Neuronal stem cell (in vitro differentiated cells): ENCODE data around the gene RAD54L.
"Not testable (repeated sequence)": the region's sequence is repeated elsewhere in the genome, so short reads cannot be mapped to it uniquely, and the experiment has no call there.

ENCODE experiments used
- DNase-seq: peaks from one replicate; pipeline ENCODE4 v3.0.0-alpha.2; 2013; ENCODE audit warnings: low spot score
- H2AFZ ChIP-seq: one replicate; pipeline ENCODE4 v1.6.1; 2013; ENCODE audit warnings: mild to moderate bottlenecking, low read length, inconsistent platforms
- H2AK5ac ChIP-seq: 2 replicates; pipeline ENCODE4 v1.6.1; 2013; ENCODE audit warnings: low read depth, mild to moderate bottlenecking, inconsistent platforms, low read length, moderate library complexity, mixed read lengths
- H2BK120ac ChIP-seq: 2 replicates; pipeline ENCODE4 v1.6.1; 2013; ENCODE audit warnings: low read depth, mild to moderate bottlenecking, inconsistent platforms, low read length, moderate library complexity, mixed read lengths
- H2BK12ac ChIP-seq: one replicate; pipeline ENCODE4 v1.6.1; 2013; ENCODE audit warnings: low read length, inconsistent platforms
- H2BK15ac ChIP-seq: 2 replicates; pipeline ENCODE4 v1.6.1; 2013; ENCODE audit warnings: mild to moderate bottlenecking, low read length, inconsistent platforms, mixed read lengths
- H2BK5ac ChIP-seq: one replicate; pipeline ENCODE4 v1.6.1; 2013; ENCODE audit warnings: inconsistent platforms, mild to moderate bottlenecking, low read length, moderate library complexity
- H3K14ac ChIP-seq: one replicate; pipeline ENCODE4 v1.6.1; 2013; ENCODE audit warnings: low read length, inconsistent platforms
- H3K18ac ChIP-seq: 2 replicates; pipeline ENCODE4 v1.6.1; 2013; ENCODE audit warnings: low read length, inconsistent platforms
- H3K23ac ChIP-seq: 2 replicates; pipeline ENCODE4 v1.6.1; 2013; ENCODE audit warnings: low read depth, mild to moderate bottlenecking, mixed read lengths, low read length, inconsistent platforms; ENCODE audit not compliant: poor library complexity
- H3K27ac ChIP-seq: replicated peaks from 3 replicates; pipeline ENCODE4 v1.5.1; 2013; ENCODE audit warnings: low read length, inconsistent platforms
- H3K27me3 ChIP-seq, 3 experiments: 2 replicates each; pipeline ENCODE4 v1.6.1; 2013; ENCODE audit warnings: low read length in 3 of 3, mild to moderate bottlenecking in 2 of 3, inconsistent platforms in 1 of 3, low read depth in 1 of 3, mixed read lengths in 1 of 3, moderate library complexity in 1 of 3; ENCODE audit not compliant: control insufficient read depth in 3 of 3, insufficient read depth in 3 of 3
- H3K36me3 ChIP-seq, 2 donors: replicated peaks in 1 of 2; 2 replicates each; pipeline ENCODE4 v1.6.1; 2013; ENCODE audit warnings: low read length in 2 of 2; ENCODE audit not compliant: control insufficient read depth in 2 of 2, insufficient read depth in 2 of 2
- H3K4ac ChIP-seq: 2 replicates; pipeline ENCODE4 v1.6.1; 2013; ENCODE audit warnings: inconsistent platforms, mild to moderate bottlenecking, low read length, moderate library complexity
- H3K4me1 ChIP-seq, 2 donors: 1 replicate in 1 of 2; 2 replicates in 1 of 2; pipeline ENCODE4 v1.6.1; 2013; ENCODE audit warnings: low read length in 2 of 2, low read depth in 1 of 2; ENCODE audit not compliant: control insufficient read depth in 2 of 2, insufficient read depth in 1 of 2
- H3K4me2 ChIP-seq: one replicate; pipeline ENCODE4 v1.6.1; 2013; ENCODE audit warnings: mild to moderate bottlenecking, low read length, inconsistent platforms; ENCODE audit not compliant: insufficient read depth, poor library complexity, severe bottlenecking
- H3K4me3 ChIP-seq, 2 donors: 2 replicates each; pipeline ENCODE4 v1.5.1; 2013; ENCODE audit warnings: low read length in 2 of 2, mild to moderate bottlenecking in 2 of 2, inconsistent platforms in 1 of 2, moderate library complexity in 1 of 2
- H3K79me1 ChIP-seq: one replicate; pipeline ENCODE4 v1.6.1; 2013; ENCODE audit warnings: low read depth, mild to moderate bottlenecking, inconsistent platforms, low read length, moderate library complexity
- H3K9ac ChIP-seq: one replicate; pipeline ENCODE4 v1.6.1; 2013; ENCODE audit warnings: mild to moderate bottlenecking, low read depth, low read length, inconsistent platforms; ENCODE audit not compliant: poor library complexity
- H3K9me3 ChIP-seq, 2 donors: replicated peaks in 1 of 2; 2 replicates each; pipeline versions ENCODE3 to v1.6.1; 2013; ENCODE audit warnings: low read length in 2 of 2, mild to moderate bottlenecking in 2 of 2, inconsistent platforms in 1 of 2, low read depth in 1 of 2, mixed read lengths in 1 of 2, moderate library complexity in 1 of 2; ENCODE audit not compliant: control insufficient read depth in 2 of 2, insufficient read depth in 1 of 2
- H4K8ac ChIP-seq: one replicate; pipeline ENCODE4 v1.6.1; 2013; ENCODE audit warnings: low read depth, mild to moderate bottlenecking, inconsistent platforms, low read length, moderate library complexity
- H4K91ac ChIP-seq: one replicate; pipeline ENCODE4 v1.6.1; 2013; ENCODE audit warnings: low read length, low read depth, mild to moderate bottlenecking, inconsistent platforms; ENCODE audit not compliant: poor library complexity
- WGBS, 2 donors: extraction: QIAGEN DNeasy Blood & Tissue Kit; methylation state at CpG; one replicate each; pipeline ENCODE4 v1.1.7; 2013; ENCODE audit warnings: missing lambda C conversion rate in 2 of 2, mixed read lengths in 1 of 2; ENCODE audit not compliant: insufficient read length in 2 of 2, insufficient replicate concordance in 1 of 2; ENCODE audit errors: extremely low coverage in 2 of 2; 5-methylcytosine and 5-hydroxymethylcytosine counted together

Gene RAD54L

GRCh38 chr1:46223055-46223454 is 24.5 kb upstream of the RAD54L start:
- WGBS, 2 donors = no CpG with 5 or more reads among the region's 11 CpGs
- H3K4me3 ChIP-seq, H4K91ac ChIP-seq, H3K14ac ChIP-seq, H2BK120ac ChIP-seq, H2BK12ac ChIP-seq, DNase-seq, H2AFZ ChIP-seq, H4K8ac ChIP-seq, H3K79me1 ChIP-seq, H3K4me2 ChIP-seq, H2BK5ac ChIP-seq, H3K4ac ChIP-seq, H3K9me3 ChIP-seq, H3K9ac ChIP-seq, H3K36me3 ChIP-seq, H3K27me3 ChIP-seq, H3K27ac ChIP-seq, H3K23ac ChIP-seq: not testable (repeated sequence)
- peak overlapping the region; percentile 24 for H2BK15ac ChIP-seq
- H3K4me1 ChIP-seq = peaks cover 26 to 28% of the 10 kb centered on the region in 2 donors
- H2AK5ac ChIP-seq = peak overlapping the region; percentile 21
- H3K18ac ChIP-seq = peak overlapping the region; percentile 58

GRCh38 chr1:46223472-46223943 is 24.1 kb upstream of the RAD54L start:
- peak overlapping the region; percentile 24 for H2BK15ac ChIP-seq
- no peak overlapping the region for H3K4ac ChIP-seq
- no peaks in the 10 kb centered on the region for H3K79me1 ChIP-seq
- H3K9me3 ChIP-seq = peaks cover 0 to 1% of the 10 kb centered on the region in 2 donors
- no peak overlapping the region for H3K9ac ChIP-seq
- H3K4me2 ChIP-seq = no peak overlapping the region
- H2AK5ac ChIP-seq = peak overlapping the region; percentile 21
- H2BK5ac ChIP-seq = no peak overlapping the region
- H4K8ac ChIP-seq = no peak overlapping the region
- peak overlapping the region; percentile 74 for H3K18ac ChIP-seq
- H4K91ac ChIP-seq = no peak overlapping the region
- no peak overlapping the region for H3K4me3 ChIP-seq
- no peak overlapping the region for H2BK120ac ChIP-seq
- no peaks in the 10 kb centered on the region for H3K36me3 ChIP-seq
- peaks cover 24 to 28% of the 10 kb centered on the region in 2 donors for H3K4me1 ChIP-seq
- no peak overlapping the region for H3K23ac ChIP-seq
- H2AFZ ChIP-seq = peak overlapping the region; percentile 72
- H2BK12ac ChIP-seq = no peak overlapping the region
- H3K27ac ChIP-seq = peak overlapping the region; percentile 19
- H3K27me3 ChIP-seq = no peaks in the 10 kb centered on the region
- DNase-seq = peak; percentile 71
- no peak overlapping the region for H3K14ac ChIP-seq
- no CpG with 5 or more reads among the region's 6 CpGs for WGBS, 2 donors

DNA sequence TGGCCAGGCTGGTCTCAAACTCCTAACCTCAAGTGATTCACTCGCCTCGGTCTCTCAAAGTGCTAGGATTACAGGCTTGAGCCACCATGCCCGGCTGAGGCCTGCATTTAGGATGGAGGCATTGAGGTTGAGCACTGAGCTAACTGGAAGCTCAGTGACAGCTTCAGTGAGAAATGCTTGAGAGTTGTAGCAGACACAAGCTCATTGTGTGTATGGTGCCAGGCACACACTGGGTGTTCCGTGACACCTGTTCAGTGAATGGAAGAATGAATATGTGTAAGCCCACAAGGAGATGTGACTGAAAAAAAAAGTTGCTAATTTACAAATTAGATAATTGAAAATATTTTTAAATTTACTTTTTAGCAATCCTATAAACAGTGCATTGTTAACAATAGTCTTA is 22.6 kb upstream of the RAD54L start:
- Histone ChIP-seq H2BK120ac (no peak overlapping the region), H3K18ac (no peak overlapping the region), H2AFZ (no peak overlapping the region), H3K4me2 (no peak overlapping the region), H2AK5ac (no peak overlapping the region), H3K79me1 (no peaks in the 10 kb centered on the region), H3K14ac (no peak overlapping the region), H3K4me3 (no peak overlapping the region), H2BK12ac (no peak overlapping the region), H4K8ac (no peak overlapping the region), H3K27me3 (no peaks in the 10 kb centered on the region), H3K4ac (no peak overlapping the region), H3K23ac (no peak overlapping the region), H3K9me3 (no peaks in the 10 kb centered on the region), H2BK15ac (no peak overlapping the region), H3K27ac (no peak overlapping the region), H3K9ac (no peak overlapping the region), H4K91ac (no peak overlapping the region), H3K36me3 (no peaks in the 10 kb centered on the region), H2BK5ac (no peak overlapping the region), H3K4me1 (peaks cover 21 to 28% of the 10 kb centered on the region in 2 donors)
- DNase-seq = no peak
- no CpG with 5 or more reads among the region's 4 CpGs for WGBS, 2 donors

DNA sequence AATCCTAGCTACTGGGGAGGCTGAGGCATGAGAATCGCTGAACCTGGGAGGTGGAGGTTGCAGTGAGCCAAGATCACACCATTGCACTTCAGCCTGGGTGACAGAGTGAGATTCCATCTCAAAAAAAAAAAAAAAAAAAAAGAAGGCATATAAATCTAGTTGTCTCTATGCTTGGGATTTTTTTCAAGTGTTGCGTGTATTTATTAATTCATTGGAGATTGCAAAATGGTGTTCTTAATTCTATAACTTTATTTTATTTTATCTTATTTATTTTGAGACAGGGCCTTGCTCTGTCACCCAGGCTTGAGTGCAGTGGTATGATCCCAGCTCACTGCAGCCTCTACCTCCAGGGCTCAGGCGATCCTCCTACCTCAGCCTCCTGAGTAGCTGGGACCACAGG is 16.3 kb upstream of the RAD54L start:
- not testable (repeated sequence) for H4K91ac ChIP-seq
- WGBS, 2 donors = no CpG with 5 or more reads among the region's 3 CpGs

More for the DNA sequence above, 16.3 kb upstream of the RAD54L start:
- not testable (repeated sequence) for H3K9me3 ChIP-seq, H2BK120ac ChIP-seq, H3K23ac ChIP-seq, H2BK12ac ChIP-seq, H3K14ac ChIP-seq, H4K8ac ChIP-seq, H3K4ac ChIP-seq, H2AFZ ChIP-seq, H3K36me3 ChIP-seq, DNase-seq, H2AK5ac ChIP-seq, H3K9ac ChIP-seq, H3K79me1 ChIP-seq, H3K27ac ChIP-seq, H2BK5ac ChIP-seq, H3K4me3 ChIP-seq, H3K18ac ChIP-seq, H3K27me3 ChIP-seq, H3K4me2 ChIP-seq, H3K4me1 ChIP-seq, H2BK15ac ChIP-seq
